HAP-1 (cell line): ENCODE results near the gene GJA9.
"Not testable (repeated sequence)": the region's sequence is repeated elsewhere in the genome, so short reads cannot be mapped to it uniquely, and the experiment has no call there.

Source experiments
- DNase-seq, 2 experiments: peaks; one replicate each; pipeline ENCODE4 v3.0.0-alpha.2; 2016 to 2020; ENCODE audit warnings: low spot score in 2 of 2
- H3K27me3 ChIP-seq: fragments of 250-450 bp; sonication (Bioruptor Pico); 2 replicates; pipeline ENCODE4 v1.5.1; 2020; ENCODE audit warnings: low read depth, mild to moderate bottlenecking, moderate library complexity
- H3K36me3 ChIP-seq: fragments of 250-450 bp; sonication (Bioruptor Pico); replicated peaks from 2 replicates; pipeline ENCODE4 v1.5.1; 2020; ENCODE audit warnings: mild to moderate bottlenecking
- H3K4me1 ChIP-seq: fragments of 250-450 bp; sonication (Bioruptor Pico); 2 replicates; pipeline ENCODE4 v1.5.1; 2020; ENCODE audit warnings: mild to moderate bottlenecking
- H3K4me3 ChIP-seq: fragments of 250-450 bp; sonication (Bioruptor Pico); 2 replicates; pipeline ENCODE4 v1.5.1; 2020; ENCODE audit warnings: mild to moderate bottlenecking, moderate library complexity
- H3K9me3 ChIP-seq: fragments of 250-450 bp; sonication (Bioruptor Pico); 2 replicates; pipeline ENCODE4 v1.5.1; 2020; ENCODE audit warnings: mild to moderate bottlenecking, moderate library complexity
- in situ Hi-C: fragments of 300-500 bp; cut with MboI; formaldehyde crosslinking; loops from 3 replicates; pipeline ENCODE4 v1.14.3; 2020; ENCODE audit warnings: low sequenced_read_pairs, inconsistent platforms, mixed read lengths

Gene GJA9

GRCh38 chr1:38881487-38881886 lies at the start of gene GJA9:
TSS of gene GJA9 (minus strand) at chr1:38881587. CDS start at chr1:38876098, 5,489 bp downstream.
- no peak within 1 kb of the TSS for H3K4me3 ChIP-seq
- no peaks in the 10 kb centered on the region for H3K9me3 ChIP-seq
- no peaks in the 10 kb centered on the region for H3K36me3 ChIP-seq
- in situ Hi-C loops, result no loop called here
- H3K27me3 ChIP-seq, result no peaks in the 10 kb centered on the region
- DNase-seq, result no peak
- no peaks in the 10 kb centered on the region for H3K4me1 ChIP-seq

- in situ Hi-C loops, result no loop called here
- no peaks in the 10 kb centered on the region for H3K36me3 ChIP-seq
- DNase-seq, result no peak
These were observed 48.1 kb upstream of the GJA9 start for GRCh38 chr1:38929476-38929875.

GRCh38 chr1:38929054-38929453 lies 47.7 kb upstream of the GJA9 start:
- Histone ChIP-seq H3K4me1 (no peaks in the 10 kb centered on the region), H3K9me3 (no peaks in the 10 kb centered on the region), H3K4me3 (no peak overlapping the region), H3K36me3 (no peaks in the 10 kb centered on the region), H3K27me3 (no peaks in the 10 kb centered on the region)
- no peak for DNase-seq
- in situ Hi-C loops, result no loop called here

More at GRCh38 chr1:38929476-38929875, 48.1 kb upstream of the GJA9 start:
- H3K9me3 ChIP-seq, result no peaks in the 10 kb centered on the region
- no peak overlapping the region for H3K4me3 ChIP-seq
- H3K4me1 ChIP-seq, result no peaks in the 10 kb centered on the region
- H3K27me3 ChIP-seq, result no peaks in the 10 kb centered on the region

- H3K27me3 ChIP-seq, result no peaks in the 10 kb centered on the region
- in situ Hi-C loops, result no loop called here
- H3K4me3 ChIP-seq, result no peak overlapping the region
- no peak for DNase-seq
- no peaks in the 10 kb centered on the region for H3K4me1 ChIP-seq
- H3K9me3 ChIP-seq, result no peaks in the 10 kb centered on the region
- no peaks in the 10 kb centered on the region for H3K36me3 ChIP-seq
These were observed 44.7 kb upstream of the GJA9 start for GRCh38 chr1:38926091-38926490.

GRCh38 chr1:38925391-38925790 lies 44.0 kb upstream of the GJA9 start:
- DNase-seq, result no peak
- H3K4me1 ChIP-seq, result no peaks in the 10 kb centered on the region
- H3K36me3 ChIP-seq, result no peaks in the 10 kb centered on the region
- no peaks in the 10 kb centered on the region for H3K9me3 ChIP-seq
- no peaks in the 10 kb centered on the region for H3K27me3 ChIP-seq
- in situ Hi-C loops, result no loop called here
- no peak overlapping the region for H3K4me3 ChIP-seq

GRCh38 chr1:38923607-38924006 lies 42.2 kb upstream of the GJA9 start:
- no peaks in the 10 kb centered on the region for H3K27me3 ChIP-seq
- in situ Hi-C loops, result no loop called here
- H3K4me3 ChIP-seq, result no peak overlapping the region
- no peaks in the 10 kb centered on the region for H3K36me3 ChIP-seq
- H3K4me1 ChIP-seq, result no peaks in the 10 kb centered on the region
- DNase-seq, result no peak
- no peaks in the 10 kb centered on the region for H3K9me3 ChIP-seq

- H3K4me1 ChIP-seq, result no peaks in the 10 kb centered on the region
- no peaks in the 10 kb centered on the region for H3K9me3 ChIP-seq
- H3K4me3 ChIP-seq, result no peak overlapping the region
- H3K27me3 ChIP-seq, result no peaks in the 10 kb centered on the region
- in situ Hi-C loops, result no loop called here
- no peak for DNase-seq
- no peaks in the 10 kb centered on the region for H3K36me3 ChIP-seq
These were observed 37.7 kb upstream of the GJA9 start for GRCh38 chr1:38919130-38919529.

GRCh38 chr1:38918568-38918967 lies 37.2 kb upstream of the GJA9 start:
- Histone ChIP-seq H3K4me1 (no peaks in the 10 kb centered on the region), H3K36me3 (no peaks in the 10 kb centered on the region), H3K9me3 (no peaks in the 10 kb centered on the region), H3K27me3 (no peaks in the 10 kb centered on the region), H3K4me3 (no peak overlapping the region)
- in situ Hi-C loops, result no loop called here
- DNase-seq, result no peak

GRCh38 chr1:38917772-38918171 lies 36.4 kb upstream of the GJA9 start:
- Histone ChIP-seq H3K9me3 (no peaks in the 10 kb centered on the region), H3K4me1 (no peaks in the 10 kb centered on the region), H3K4me3 (no peak overlapping the region), H3K36me3 (no peaks in the 10 kb centered on the region), H3K27me3 (no peaks in the 10 kb centered on the region)
- DNase-seq, result no peak
- in situ Hi-C loops, result no loop called here

GRCh38 chr1:38917337-38917736 lies 36.0 kb upstream of the GJA9 start:
- in situ Hi-C loops, result no loop called here
- no peaks in the 10 kb centered on the region for H3K36me3 ChIP-seq
- H3K9me3 ChIP-seq, result no peaks in the 10 kb centered on the region
- DNase-seq, result no peak
- no peaks in the 10 kb centered on the region for H3K27me3 ChIP-seq
- H3K4me3 ChIP-seq, result no peak overlapping the region
- no peaks in the 10 kb centered on the region for H3K4me1 ChIP-seq

- no peaks in the 10 kb centered on the region for H3K36me3 ChIP-seq
- in situ Hi-C loops, result no loop called here
- no peak for DNase-seq
- H3K4me1 ChIP-seq, result no peaks in the 10 kb centered on the region
- no peak overlapping the region for H3K4me3 ChIP-seq
- H3K27me3 ChIP-seq, result no peaks in the 10 kb centered on the region
- H3K9me3 ChIP-seq, result no peaks in the 10 kb centered on the region
These were observed 34.1 kb upstream of the GJA9 start for GRCh38 chr1:38915352-38915948.

- H3K4me3 ChIP-seq, H3K4me1 ChIP-seq, H3K9me3 ChIP-seq, H3K27me3 ChIP-seq, DNase-seq, in situ Hi-C loops, H3K36me3 ChIP-seq: not testable (repeated sequence)
These were observed 33.5 kb upstream of the GJA9 start for GRCh38 chr1:38914908-38915307.

GRCh38 chr1:38908821-38909220 lies 27.4 kb upstream of the GJA9 start:
- Histone ChIP-seq H3K4me3 (no peak overlapping the region), H3K27me3 (no peaks in the 10 kb centered on the region), H3K36me3 (no peaks in the 10 kb centered on the region), H3K9me3 (no peaks in the 10 kb centered on the region), H3K4me1 (no peaks in the 10 kb centered on the region)
- no peak for DNase-seq
- in situ Hi-C loops, result no loop called here

GRCh38 chr1:38905985-38906384 lies 24.6 kb upstream of the GJA9 start:
- no peak overlapping the region for H3K4me3 ChIP-seq
- H3K27me3 ChIP-seq, result no peaks in the 10 kb centered on the region
- H3K9me3 ChIP-seq, result no peaks in the 10 kb centered on the region
- in situ Hi-C loops, result no loop called here
- no peak for DNase-seq
- no peaks in the 10 kb centered on the region for H3K4me1 ChIP-seq
- no peaks in the 10 kb centered on the region for H3K36me3 ChIP-seq

- no peaks in the 10 kb centered on the region for H3K4me1 ChIP-seq
- H3K9me3 ChIP-seq, result no peaks in the 10 kb centered on the region
- no peak overlapping the region for H3K4me3 ChIP-seq
- no peaks in the 10 kb centered on the region for H3K27me3 ChIP-seq
- DNase-seq, result no peak
- in situ Hi-C loops, result no loop called here
- H3K36me3 ChIP-seq, result no peaks in the 10 kb centered on the region
These were observed 18.2 kb upstream of the GJA9 start for GRCh38 chr1:38899560-38899959.
